ENCODE results near the gene PUDP.
A peak's percentile ranks its signal among the peaks of the same experiment; 100 is the strongest.

PUDP gene

GRCh38 chrX:7153231-7153630 lies 5.3 kb upstream of the PUDP start:
- TF ChIP-seq CTCF (IDR thresholded peaks at IDR 0.05; ENCODE audit: control insufficient read depth, insufficient read depth, low read depth, low read length, missing control alignments), result no peak

GRCh38 chrX:7149411-7149810 lies 1.5 kb upstream of the PUDP start:
- no peak for DNase-seq (ENCODE audit: low read depth)
- TF ChIP-seq CTCF (IDR thresholded peaks at IDR 0.05; ENCODE audit: control insufficient read depth, insufficient read depth, low read depth, low read length, missing control alignments), result no peak
- no peak overlapping the region for H3K4me3 ChIP-seq (ENCODE audit: control insufficient read depth, low read depth, low read length)

More at GRCh38 chrX:7153231-7153630, 5.3 kb upstream of the PUDP start:
- no peak for DNase-seq (ENCODE audit: low read depth)
- H3K4me3 ChIP-seq (ENCODE audit: control insufficient read depth, low read depth, low read length), result no peak overlapping the region

GRCh38 chrX:7147413-7147977 lies 458 bp downstream of the PUDP start, which contains the start of gene STS:
STS (plus strand) TSS chrX:7147712; CDS start chrX:7253200, 105,488 bp downstream.
- no peak for DNase-seq (ENCODE audit: low read depth)
- no peak for TF ChIP-seq CTCF (IDR thresholded peaks at IDR 0.05; ENCODE audit: control insufficient read depth, insufficient read depth, low read depth, low read length, missing control alignments)
- H3K4me3 ChIP-seq (ENCODE audit: control insufficient read depth, low read depth, low read length), result peak within 1 kb of the TSS; percentile 92

- no peak for TF ChIP-seq CTCF (IDR thresholded peaks at IDR 0.05; ENCODE audit: control insufficient read depth, insufficient read depth, low read depth, low read length, missing control alignments)
- no peak for DNase-seq (ENCODE audit: low read depth)
Measured at GRCh38 chrX:7146703-7147412, 1.1 kb downstream of the PUDP start.

GRCh38 chrX:7146020-7146702 lies 1.8 kb downstream of the PUDP start:
- DNase-seq (ENCODE audit: low read depth), result no peak
- TF ChIP-seq CTCF (IDR thresholded peaks at IDR 0.05; ENCODE audit: control insufficient read depth, insufficient read depth, low read depth, low read length, missing control alignments), result no peak
- H3K4me3 ChIP-seq (ENCODE audit: control insufficient read depth, low read depth, low read length), result no peak overlapping the region

More at GRCh38 chrX:7146703-7147412, 1.1 kb downstream of the PUDP start:
- H3K4me3 ChIP-seq (ENCODE audit: control insufficient read depth, low read depth, low read length), result peak overlapping the region; percentile 74

GRCh38 chrX:7145454-7145853 lies 2.5 kb downstream of the PUDP start:
- no peak for TF ChIP-seq CTCF (IDR thresholded peaks at IDR 0.05; ENCODE audit: control insufficient read depth, insufficient read depth, low read depth, low read length, missing control alignments)
- DNase-seq (ENCODE audit: low read depth), result no peak
- no peak overlapping the region for H3K4me3 ChIP-seq (ENCODE audit: control insufficient read depth, low read depth, low read length)
